IPS DF 6.9 (cell line): ENCODE results near the gene MYBL2.
"Not testable (repeated sequence)": the region's sequence is repeated elsewhere in the genome, so short reads cannot be mapped to it uniquely, and the experiment has no call there.

Experiments
- DNase-seq: peaks from one replicate; pipeline ENCODE4 v3.0.0-alpha.2; 2013; ENCODE audit warnings: low read depth, low spot score
- H3K27ac ChIP-seq: one replicate; pipeline ENCODE4 v1.5.1; 2013; ENCODE audit warnings: low read length, control low read depth
- H3K27me3 ChIP-seq: 2 replicates; pipeline ENCODE4 v1.6.1; 2013; ENCODE audit warnings: mild to moderate bottlenecking, low read length; ENCODE audit not compliant: control insufficient read depth, insufficient read depth
- H3K36me3 ChIP-seq: 2 replicates; pipeline ENCODE4 v1.6.1; 2013; ENCODE audit warnings: low read length; ENCODE audit not compliant: control insufficient read depth, insufficient read depth
- H3K4me1 ChIP-seq: 2 replicates; pipeline ENCODE4 v1.6.1; 2013; ENCODE audit warnings: low read length; ENCODE audit not compliant: control insufficient read depth, insufficient read depth
- H3K4me3 ChIP-seq: 2 replicates; pipeline ENCODE4 v1.5.1; 2013; ENCODE audit warnings: mild to moderate bottlenecking, low read length
- H3K9me3 ChIP-seq: 2 replicates; pipeline ENCODE4 v1.6.1; 2013; ENCODE audit warnings: low read length, inconsistent platforms; ENCODE audit not compliant: control insufficient read depth, insufficient read depth
- WGBS: extraction: QIAGEN DNeasy Blood & Tissue Kit; methylation state at CpG from one replicate; pipeline ENCODE4 v1.1.7; 2013; ENCODE audit warnings: mixed read lengths, missing lambda C conversion rate; ENCODE audit not compliant: insufficient read length, insufficient coverage; 5-methylcytosine and 5-hydroxymethylcytosine counted together

Gene MYBL2

GRCh38 chr20:43751167-43752050, 84.5 kb downstream of the MYBL2 start:
- H3K27me3 ChIP-seq, result no peaks in the 10 kb centered on the region
- no peak for DNase-seq
- no peaks in the 10 kb centered on the region for H3K4me1 ChIP-seq
- H3K9me3 ChIP-seq, result no peaks in the 10 kb centered on the region
- H3K36me3 ChIP-seq, result no peaks in the 10 kb centered on the region
- no peak overlapping the region for H3K4me3 ChIP-seq
- no peak overlapping the region for H3K27ac ChIP-seq
- no CpG with 5 or more reads among the region's 11 CpGs for WGBS

GRCh38 chr20:43752051-43752360, 85.1 kb downstream of the MYBL2 start:
- Histone ChIP-seq H3K4me3 (no peak overlapping the region), H3K27ac (no peak overlapping the region), H3K9me3 (no peaks in the 10 kb centered on the region), H3K36me3 (no peaks in the 10 kb centered on the region), H3K27me3 (no peaks in the 10 kb centered on the region), H3K4me1 (no peaks in the 10 kb centered on the region)
- DNase-seq, result no peak
- no CpG with 5 or more reads among the region's 4 CpGs for WGBS

- Histone ChIP-seq H3K4me1 (no peaks in the 10 kb centered on the region), H3K36me3 (no peaks in the 10 kb centered on the region), H3K4me3 (no peak overlapping the region), H3K9me3 (no peaks in the 10 kb centered on the region), H3K27ac (no peak overlapping the region), H3K27me3 (no peaks in the 10 kb centered on the region)
- WGBS, result no CpG with 5 or more reads among the region's 13 CpGs
- no peak for DNase-seq
Observed at GRCh38 chr20:43752561-43753301, 85.8 kb downstream of the MYBL2 start.

- Histone ChIP-seq H3K9me3 (no peaks in the 10 kb centered on the region), H3K27ac (no peak overlapping the region), H3K4me3 (no peak overlapping the region), H3K4me1 (no peaks in the 10 kb centered on the region), H3K36me3 (no peaks in the 10 kb centered on the region), H3K27me3 (no peaks in the 10 kb centered on the region)
- WGBS, result no CpG with 5 or more reads among the region's 7 CpGs
- no peak for DNase-seq
Observed at GRCh38 chr20:43755390-43755789, 88.5 kb downstream of the MYBL2 start.

- H3K27ac ChIP-seq, result no peak overlapping the region
- no peaks in the 10 kb centered on the region for H3K4me1 ChIP-seq
- no CpG with 5 or more reads among the region's 8 CpGs for WGBS
Observed at GRCh38 chr20:43755851-43756250, 88.9 kb downstream of the MYBL2 start.

GRCh38 chr20:43757888-43758287, 91.0 kb downstream of the MYBL2 start:
- not testable (repeated sequence) for H3K27ac ChIP-seq, H3K4me3 ChIP-seq, H3K27me3 ChIP-seq, DNase-seq, H3K9me3 ChIP-seq, H3K4me1 ChIP-seq, H3K36me3 ChIP-seq
- WGBS, result no CpG with 5 or more reads among the region's 6 CpGs

More at GRCh38 chr20:43755851-43756250, 88.9 kb downstream of the MYBL2 start:
- H3K36me3 ChIP-seq, result no peaks in the 10 kb centered on the region
- no peak for DNase-seq
- H3K27me3 ChIP-seq, result no peaks in the 10 kb centered on the region
- H3K9me3 ChIP-seq, result no peaks in the 10 kb centered on the region
- no peak overlapping the region for H3K4me3 ChIP-seq

- Histone ChIP-seq H3K36me3 (no peaks in the 10 kb centered on the region), H3K4me1 (no peaks in the 10 kb centered on the region), H3K4me3 (no peak overlapping the region), H3K27ac (no peak overlapping the region), H3K9me3 (no peaks in the 10 kb centered on the region), H3K27me3 (no peaks in the 10 kb centered on the region)
- DNase-seq, result no peak
- no CpG with 5 or more reads among the region's 15 CpGs for WGBS
Observed at GRCh38 chr20:43761386-43762340, 94.7 kb downstream of the MYBL2 start.

GRCh38 chr20:43762911-43763310, 96.0 kb downstream of the MYBL2 start:
- Histone ChIP-seq H3K4me3 (no peak overlapping the region), H3K9me3 (no peaks in the 10 kb centered on the region), H3K4me1 (no peaks in the 10 kb centered on the region), H3K27ac (no peak overlapping the region), H3K36me3 (no peaks in the 10 kb centered on the region), H3K27me3 (no peaks in the 10 kb centered on the region)
- WGBS, result no CpG with 5 or more reads among the region's 7 CpGs
- DNase-seq, result no peak

GRCh38 chr20:43765916-43766315, 99.0 kb downstream of the MYBL2 start:
- H3K9me3 ChIP-seq, result no peaks in the 10 kb centered on the region
- no peaks in the 10 kb centered on the region for H3K27me3 ChIP-seq
- no peak overlapping the region for H3K4me3 ChIP-seq
- H3K4me1 ChIP-seq, result no peaks in the 10 kb centered on the region
- DNase-seq, result no peak
- H3K27ac ChIP-seq, result no peak overlapping the region
- no CpG with 5 or more reads among the region's 7 CpGs for WGBS
- H3K36me3 ChIP-seq, result no peaks in the 10 kb centered on the region
